Astrocyte (in vitro differentiated cells and primary cell): ENCODE data around the gene SARDH. TPM values are rescaled to one million over a fixed set of nuclear protein-coding genes. Genes with fewer than 3 reads are reported as not detected.

Experiments
- DNase-seq: peaks from one replicate; pipeline ENCODE4 v3.0.0-alpha.2; 2010; ENCODE audit warnings: low read depth
- FAIRE-seq: peaks from 2 replicates; lab custom pipeline; 2011; peaks lifted over from hg19 to GRCh38; lab: Jason Lieb, UNC
- H2AFZ ChIP-seq: 2 replicates; pipeline ENCODE4 v1.6.0; 2012; ENCODE audit warnings: low read depth, low read length, inconsistent platforms
- H3K27ac ChIP-seq: 2 replicates; pipeline ENCODE4 v1.5.1; 2011; ENCODE audit warnings: low read depth, low read length, inconsistent platforms
- H3K27me3 ChIP-seq: 2 replicates; pipeline ENCODE4 v1.6.0; 2011; ENCODE audit warnings: low read length, inconsistent platforms; ENCODE audit not compliant: insufficient read depth
- H3K36me3 ChIP-seq: 2 replicates; pipeline ENCODE4 v1.5.1; 2011; ENCODE audit warnings: low read length, inconsistent platforms; ENCODE audit not compliant: insufficient read depth
- H3K4me1 ChIP-seq: 2 replicates; pipeline ENCODE4 v1.5.1; 2011; ENCODE audit warnings: low read length, inconsistent platforms; ENCODE audit not compliant: insufficient read depth
- H3K4me2 ChIP-seq: 2 replicates; pipeline ENCODE4 v1.6.0; 2012; ENCODE audit warnings: low read length, inconsistent platforms
- H3K4me3 ChIP-seq: 2 replicates; pipeline ENCODE4 v1.5.1; 2011; ENCODE audit warnings: low read depth, mild to moderate bottlenecking, low read length, inconsistent platforms; ENCODE audit not compliant: insufficient read depth
- H3K79me2 ChIP-seq: 2 replicates; pipeline ENCODE4 v1.6.0; 2012; ENCODE audit warnings: mild to moderate bottlenecking, low read length, inconsistent platforms; ENCODE audit not compliant: insufficient read depth
- H3K9ac ChIP-seq: 2 replicates; pipeline ENCODE4 v1.6.0; 2012; ENCODE audit warnings: mild to moderate bottlenecking, low read length, inconsistent platforms
- H3K9me3 ChIP-seq: 2 replicates; pipeline ENCODE4 v1.5.1; 2012; ENCODE audit warnings: low read depth, mild to moderate bottlenecking, low read length, inconsistent platforms; ENCODE audit not compliant: insufficient read depth
- H4K20me1 ChIP-seq: 2 replicates; pipeline ENCODE4 v1.6.0; 2012; ENCODE audit warnings: low read length, inconsistent platforms; ENCODE audit not compliant: insufficient read depth
- H3K27ac Mint-ChIP-seq: one replicate; pipeline ENCODE4 v1.8.0; 2021; ENCODE audit warnings: mild to moderate bottlenecking, mixed read lengths; ENCODE audit not compliant: unreplicated experiment
- H3K27me3 Mint-ChIP-seq: one replicate; pipeline ENCODE4 v1.8.0; 2021; ENCODE audit warnings: low read depth, mixed read lengths; ENCODE audit not compliant: unreplicated experiment
- H3K36me3 Mint-ChIP-seq: one replicate; pipeline ENCODE4 v1.8.0; 2021; ENCODE audit warnings: low read depth, mixed read lengths; ENCODE audit not compliant: unreplicated experiment
- H3K4me1 Mint-ChIP-seq: one replicate; pipeline ENCODE4 v1.8.0; 2021; ENCODE audit warnings: low read depth, mixed read lengths; ENCODE audit not compliant: unreplicated experiment
- H3K4me3 Mint-ChIP-seq: one replicate; pipeline ENCODE4 v1.8.0; 2021; ENCODE audit warnings: mild to moderate bottlenecking, moderate library complexity, mixed read lengths; ENCODE audit not compliant: unreplicated experiment
- H3K9me3 Mint-ChIP-seq: one replicate; pipeline ENCODE4 v1.8.0; 2021; ENCODE audit warnings: mild to moderate bottlenecking, mixed read lengths; ENCODE audit not compliant: unreplicated experiment
- CTCF ChIP-seq: IDR thresholded peaks from 2 replicates; pipeline ENCODE4 v1.5.1; 2011; ENCODE audit warnings: low read depth, mild to moderate bottlenecking, inconsistent platforms, low read length, moderate library complexity; ENCODE audit not compliant: insufficient read depth
- EZH2 ChIP-seq: IDR thresholded peaks from 2 replicates; pipeline ENCODE4 v1.6.1; 2012; ENCODE audit warnings: mild to moderate bottlenecking, low read length, inconsistent platforms; ENCODE audit not compliant: insufficient read depth
- total RNA-seq: library from RNA; stranded (reverse); gene quantifications from 2 replicates; pipeline ENCODE4 v1.2.1, GENCODE V29; 2021

Gene SARDH
- total RNA-seq, 1 donor from 2014 or later = 2.8 TPM

- Histone ChIP-seq H4K20me1 (no peaks in the 10 kb centered on the region), H2AFZ (no peak overlapping the region), H3K4me1 (peaks cover 31% of the 10 kb centered on the region), H3K27me3 (no peaks in the 10 kb centered on the region), H3K4me2 (no peak overlapping the region), H3K79me2 (no peaks in the 10 kb centered on the region), H3K36me3 (no peaks in the 10 kb centered on the region), H3K27ac (no peak overlapping the region), H3K9ac (no peak overlapping the region), H3K4me3 (no peak overlapping the region), H3K9me3 (no peaks in the 10 kb centered on the region)
- H3K27me3 Mint-ChIP-seq = peaks cover 28% of the 10 kb centered on the region
- TF ChIP-seq CTCF (no peak), EZH2 (no peak)
- H3K27ac Mint-ChIP-seq = no peak overlapping the region
- no peaks in the 10 kb centered on the region for H3K9me3 Mint-ChIP-seq
- DNase-seq = no peak
- H3K4me1 Mint-ChIP-seq = peaks cover 10% of the 10 kb centered on the region
- no peak for FAIRE-seq
- H3K4me3 Mint-ChIP-seq = no peak overlapping the region
- H3K36me3 Mint-ChIP-seq = no peaks in the 10 kb centered on the region
Measured at GRCh38 chr9:133706307-133707050, 31.7 kb downstream of the SARDH start.

DNA sequence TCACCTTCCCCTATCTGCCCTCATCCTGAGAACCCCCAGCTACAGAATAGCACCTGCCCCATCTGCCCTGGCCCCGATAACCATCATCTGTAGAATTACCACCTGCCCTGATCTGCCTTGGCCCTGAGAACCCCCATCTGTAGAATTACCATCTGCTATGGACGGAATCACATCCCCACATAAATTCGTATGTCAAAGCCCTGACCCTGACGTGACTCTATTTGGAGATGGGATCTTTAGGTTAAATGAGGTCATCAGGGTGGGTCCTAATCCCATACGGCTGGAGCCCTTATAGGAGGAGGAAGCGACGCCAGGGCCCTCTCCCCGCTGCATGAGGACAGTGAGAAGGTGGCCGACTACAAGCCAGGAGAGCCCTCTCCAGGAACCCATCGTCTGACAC, 32.6 kb downstream of the SARDH start:
- no peaks in the 10 kb centered on the region for H3K36me3 ChIP-seq
- H4K20me1 ChIP-seq = no peaks in the 10 kb centered on the region
- H3K27ac ChIP-seq = no peak overlapping the region
- no peaks in the 10 kb centered on the region for H3K27me3 ChIP-seq
- no peak overlapping the region for H3K9ac ChIP-seq
- DNase-seq (no peak), FAIRE-seq (no peak)
- H3K79me2 ChIP-seq = no peaks in the 10 kb centered on the region
- Mint-ChIP-seq H3K4me1 (peaks cover 8% of the 10 kb centered on the region), H3K36me3 (no peaks in the 10 kb centered on the region), H3K4me3 (no peak overlapping the region), H3K27me3 (peaks cover 28% of the 10 kb centered on the region), H3K27ac (no peak overlapping the region), H3K9me3 (no peaks in the 10 kb centered on the region)
- no peak overlapping the region for H3K4me2 ChIP-seq
- no peak overlapping the region for H2AFZ ChIP-seq
- H3K9me3 ChIP-seq = no peaks in the 10 kb centered on the region
- TF ChIP-seq EZH2 (no peak), CTCF (no peak)
- H3K4me3 ChIP-seq = no peak overlapping the region
- peaks cover 29% of the 10 kb centered on the region for H3K4me1 ChIP-seq

DNA sequence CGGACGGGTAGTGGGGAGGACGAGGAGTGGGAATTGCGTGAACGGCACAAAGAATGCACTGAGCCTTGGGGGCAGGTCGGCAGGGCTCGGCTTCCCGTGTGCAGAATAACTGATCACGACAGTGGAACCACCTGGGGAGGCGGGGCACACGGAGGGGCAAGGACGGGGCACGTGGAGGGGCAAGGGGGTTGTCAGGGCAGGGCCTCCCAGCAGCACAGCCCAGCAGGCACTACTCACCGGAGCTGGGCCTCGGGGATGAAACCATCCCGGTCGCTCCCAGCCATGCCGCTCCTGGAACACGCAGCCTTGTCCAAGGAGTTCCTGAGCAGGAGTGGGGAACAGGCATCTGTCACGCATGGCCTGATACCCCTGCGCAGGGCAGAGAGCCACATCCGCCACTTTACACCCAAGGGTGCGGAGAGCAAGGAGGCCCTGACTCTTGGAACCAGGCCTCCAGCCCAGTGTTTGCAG, 33.4 kb downstream of the SARDH start:
- Histone ChIP-seq H3K4me1 (peaks cover 29% of the 10 kb centered on the region), H3K36me3 (no peaks in the 10 kb centered on the region), H3K4me3 (no peak overlapping the region), H3K79me2 (no peaks in the 10 kb centered on the region), H3K9ac (no peak overlapping the region), H3K9me3 (no peaks in the 10 kb centered on the region), H4K20me1 (no peaks in the 10 kb centered on the region), H3K27ac (no peak overlapping the region), H3K27me3 (no peaks in the 10 kb centered on the region), H3K4me2 (no peak overlapping the region), H2AFZ (no peak overlapping the region)
- H3K9me3 Mint-ChIP-seq = no peaks in the 10 kb centered on the region
- H3K4me3 Mint-ChIP-seq = no peak overlapping the region
- peaks cover 27% of the 10 kb centered on the region for H3K27me3 Mint-ChIP-seq
- FAIRE-seq = no peak
- no peak for DNase-seq
- H3K36me3 Mint-ChIP-seq = no peaks in the 10 kb centered on the region
- H3K4me1 Mint-ChIP-seq = peaks cover 7% of the 10 kb centered on the region
- H3K27ac Mint-ChIP-seq = no peak overlapping the region
- TF ChIP-seq CTCF = no peak
- no peak for TF ChIP-seq EZH2
